DMS79 treated with DMSO at 0.1 percent for 48 hours (cell line): ENCODE results near the gene DOCK8.

Experiments
- DNase-seq: peaks from one replicate; lab custom pipeline; 2025; lab: John Stamatoyannopoulos, UW

DOCK8 gene

GRCh38 chr9:414595-414994 is 199.9 kb downstream of the DOCK8 start:
- no peak for DNase-seq

GRCh38 chr9:419571-420171 is 205.0 kb downstream of the DOCK8 start:
- DNase-seq = no peak

GRCh38 chr9:421896-422295 is 207.2 kb downstream of the DOCK8 start:
- DNase-seq = no peak

- DNase-seq = no peak
Observed at GRCh38 chr9:426264-426663, 211.6 kb downstream of the DOCK8 start.

GRCh38 chr9:426976-427375 is 212.3 kb downstream of the DOCK8 start:
- no peak for DNase-seq

- DNase-seq = no peak
Observed at GRCh38 chr9:431701-432100, 217.0 kb downstream of the DOCK8 start.

- DNase-seq = no peak
Observed at GRCh38 chr9:436482-436881, 221.8 kb downstream of the DOCK8 start.

- DNase-seq = no peak
Observed at GRCh38 chr9:437066-437465, 222.4 kb downstream of the DOCK8 start.

- DNase-seq = no peak
Observed at GRCh38 chr9:437574-438001, 222.9 kb downstream of the DOCK8 start.

- DNase-seq = no peak
Observed at GRCh38 chr9:438066-438465, 223.4 kb downstream of the DOCK8 start.

GRCh38 chr9:438961-439768 is 224.5 kb downstream of the DOCK8 start:
- no peak for DNase-seq

GRCh38 chr9:441126-441525 is 226.5 kb downstream of the DOCK8 start:
- DNase-seq = no peak

- no peak for DNase-seq
Observed at GRCh38 chr9:444528-444927, 229.9 kb downstream of the DOCK8 start.

GRCh38 chr9:445033-445432 is 230.4 kb downstream of the DOCK8 start:
- no peak for DNase-seq

- DNase-seq = no peak
Observed at GRCh38 chr9:446074-446699, 231.5 kb downstream of the DOCK8 start.

- DNase-seq = no peak
Observed at GRCh38 chr9:447230-448025, 232.8 kb downstream of the DOCK8 start.

- DNase-seq = no peak
Observed at GRCh38 chr9:450057-450456, 235.4 kb downstream of the DOCK8 start.

- no peak for DNase-seq
Observed at GRCh38 chr9:450561-450960, 235.9 kb downstream of the DOCK8 start.

GRCh38 chr9:453832-454231 is 239.2 kb downstream of the DOCK8 start:
- no peak for DNase-seq

GRCh38 chr9:456365-456764 is 241.7 kb downstream of the DOCK8 start:
- DNase-seq = no peak

GRCh38 chr9:458590-458989 is 243.9 kb downstream of the DOCK8 start:
- no peak for DNase-seq
